ENCODE results near the gene CAP2.
"Not testable (repeated sequence)": the region's sequence is repeated elsewhere in the genome, so short reads cannot be mapped to it uniquely, and the experiment has no call there.

CAP2 gene

DNA sequence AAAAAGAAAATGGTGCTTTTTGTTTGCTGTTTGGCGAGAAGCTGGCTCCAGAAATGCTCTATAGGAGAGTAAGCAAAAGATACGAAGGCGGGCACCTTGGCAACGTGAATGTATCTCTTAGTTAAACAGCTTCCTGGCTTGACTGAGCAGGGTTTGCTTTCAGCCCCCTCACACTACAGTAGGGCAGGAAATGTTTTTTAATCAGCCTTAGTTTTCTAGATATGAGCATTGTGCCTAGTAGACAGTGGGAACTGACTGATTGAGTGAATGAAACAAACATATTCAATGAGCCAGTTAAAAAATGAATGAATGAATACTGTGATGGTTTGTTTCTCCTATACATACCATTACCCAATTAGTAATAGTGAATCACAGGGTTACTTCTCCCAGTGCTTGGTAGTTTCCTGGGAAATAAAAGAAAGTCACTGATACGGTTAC lies 19.9 kb downstream of the CAP2 start:
- TF ChIP-seq, protein P1, sequence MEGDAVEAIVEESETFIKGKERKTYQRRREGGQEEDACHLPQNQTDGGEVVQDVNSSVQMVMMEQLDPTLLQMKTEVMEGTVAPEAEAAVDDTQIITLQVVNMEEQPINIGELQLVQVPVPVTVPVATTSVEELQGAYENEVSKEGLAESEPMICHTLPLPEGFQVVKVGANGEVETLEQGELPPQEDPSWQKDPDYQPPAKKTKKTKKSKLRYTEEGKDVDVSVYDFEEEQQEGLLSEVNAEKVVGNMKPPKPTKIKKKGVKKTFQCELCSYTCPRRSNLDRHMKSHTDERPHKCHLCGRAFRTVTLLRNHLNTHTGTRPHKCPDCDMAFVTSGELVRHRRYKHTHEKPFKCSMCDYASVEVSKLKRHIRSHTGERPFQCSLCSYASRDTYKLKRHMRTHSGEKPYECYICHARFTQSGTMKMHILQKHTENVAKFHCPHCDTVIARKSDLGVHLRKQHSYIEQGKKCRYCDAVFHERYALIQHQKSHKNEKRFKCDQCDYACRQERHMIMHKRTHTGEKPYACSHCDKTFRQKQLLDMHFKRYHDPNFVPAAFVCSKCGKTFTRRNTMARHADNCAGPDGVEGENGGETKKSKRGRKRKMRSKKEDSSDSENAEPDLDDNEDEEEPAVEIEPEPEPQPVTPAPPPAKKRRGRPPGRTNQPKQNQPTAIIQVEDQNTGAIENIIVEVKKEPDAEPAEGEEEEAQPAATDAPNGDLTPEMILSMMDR (IDR thresholded peaks at IDR 0.05; ENCODE audit: borderline replicate concordance, insufficient read depth, low read depth, low read length) = no peak
- H3K4me3 ChIP-seq (ENCODE audit: low read depth, low read length) = no peak overlapping the region

DNA sequence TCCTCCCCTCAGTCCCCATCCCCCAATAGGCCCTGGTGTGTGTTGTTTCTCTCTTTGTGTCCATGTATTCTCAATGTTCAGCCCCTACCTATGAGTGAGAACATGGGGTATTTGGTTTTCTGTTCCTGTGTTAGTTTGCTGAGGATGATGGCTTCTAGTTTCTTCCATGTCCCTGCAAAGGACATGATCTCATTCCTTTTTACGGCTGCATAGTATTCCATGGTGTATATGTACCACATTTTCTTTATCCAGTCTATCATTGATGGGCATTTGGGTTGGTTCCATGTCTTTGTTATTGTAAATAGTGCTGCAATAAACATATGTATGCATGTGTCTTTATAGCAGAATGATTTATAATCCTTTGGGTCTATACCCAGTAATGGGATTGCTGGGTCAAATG lies 21.0 kb downstream of the CAP2 start:
- H3K4me3 ChIP-seq (ENCODE audit: low read depth, low read length) = not testable (repeated sequence)

DNA sequence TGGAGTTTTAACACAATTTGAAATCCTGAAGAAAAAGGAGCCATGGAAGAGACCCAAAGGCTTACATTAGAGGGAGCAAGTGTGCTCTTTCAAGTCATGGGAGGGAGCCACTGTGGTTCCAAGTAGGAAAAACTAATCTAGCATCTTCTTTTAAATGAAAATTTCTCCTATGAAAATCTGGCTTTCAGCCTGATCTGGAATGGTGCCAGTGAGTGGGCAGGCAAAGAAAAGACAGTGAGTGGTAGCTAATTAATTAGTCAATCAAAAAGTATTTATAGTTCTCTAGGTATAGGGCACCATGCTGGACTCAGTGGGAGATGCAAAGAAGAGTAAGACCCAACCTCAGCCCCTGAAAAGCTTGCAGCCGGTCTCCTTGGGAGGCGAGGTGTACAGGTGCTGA lies 21.9 kb downstream of the CAP2 start:
- TF ChIP-seq, protein P1 (IDR thresholded peaks at IDR 0.05; ENCODE audit: borderline replicate concordance, insufficient read depth, low read depth, low read length) = no peak
- no peak overlapping the region for H3K4me3 ChIP-seq (ENCODE audit: low read depth, low read length)

DNA sequence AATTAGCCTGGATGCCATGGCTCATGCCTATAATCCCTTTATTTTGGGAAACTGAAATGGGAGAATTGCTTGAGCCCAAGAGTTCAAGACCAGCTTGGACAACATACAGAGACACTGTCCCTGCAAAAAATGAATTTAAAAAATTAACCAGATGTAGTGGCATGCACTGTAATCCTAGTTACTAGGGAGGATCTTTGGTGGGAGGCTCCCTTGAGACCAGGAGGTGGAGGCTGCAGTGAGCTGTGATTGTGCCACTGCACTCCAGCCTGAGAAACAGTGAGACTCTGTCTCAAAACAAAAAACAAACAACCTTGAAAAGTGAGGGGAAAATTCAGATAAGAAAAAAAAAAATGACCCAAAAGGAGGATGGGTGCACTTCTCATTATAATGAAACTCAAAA lies 23.4 kb downstream of the CAP2 start:
- no peak overlapping the region for H3K4me3 ChIP-seq (ENCODE audit: low read depth, low read length)
- TF ChIP-seq, protein P1 (IDR thresholded peaks at IDR 0.05; ENCODE audit: borderline replicate concordance, insufficient read depth, low read depth, low read length) = no peak

DNA sequence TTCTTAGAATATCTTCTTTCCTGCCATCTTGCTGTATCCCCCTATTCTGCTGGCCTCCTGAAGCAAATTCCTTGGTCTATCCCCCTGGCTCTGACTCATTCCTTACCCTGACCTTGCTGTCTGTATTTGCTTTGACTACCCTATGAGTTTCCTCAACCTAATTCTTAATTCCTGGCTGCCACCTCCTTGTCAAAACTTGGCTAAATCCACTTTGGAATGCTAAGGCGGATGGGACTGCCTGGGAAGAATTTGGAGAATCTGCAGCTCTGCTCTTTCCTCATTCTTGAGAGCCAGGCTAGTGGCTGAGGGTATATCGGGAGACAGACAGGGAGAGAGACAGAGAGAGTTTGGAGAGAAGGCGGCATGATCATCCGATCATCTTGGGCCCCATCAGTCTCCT lies 24.4 kb downstream of the CAP2 start:
- TF ChIP-seq, protein P1 (IDR thresholded peaks at IDR 0.05; ENCODE audit: borderline replicate concordance, insufficient read depth, low read depth, low read length) = no peak

DNA sequence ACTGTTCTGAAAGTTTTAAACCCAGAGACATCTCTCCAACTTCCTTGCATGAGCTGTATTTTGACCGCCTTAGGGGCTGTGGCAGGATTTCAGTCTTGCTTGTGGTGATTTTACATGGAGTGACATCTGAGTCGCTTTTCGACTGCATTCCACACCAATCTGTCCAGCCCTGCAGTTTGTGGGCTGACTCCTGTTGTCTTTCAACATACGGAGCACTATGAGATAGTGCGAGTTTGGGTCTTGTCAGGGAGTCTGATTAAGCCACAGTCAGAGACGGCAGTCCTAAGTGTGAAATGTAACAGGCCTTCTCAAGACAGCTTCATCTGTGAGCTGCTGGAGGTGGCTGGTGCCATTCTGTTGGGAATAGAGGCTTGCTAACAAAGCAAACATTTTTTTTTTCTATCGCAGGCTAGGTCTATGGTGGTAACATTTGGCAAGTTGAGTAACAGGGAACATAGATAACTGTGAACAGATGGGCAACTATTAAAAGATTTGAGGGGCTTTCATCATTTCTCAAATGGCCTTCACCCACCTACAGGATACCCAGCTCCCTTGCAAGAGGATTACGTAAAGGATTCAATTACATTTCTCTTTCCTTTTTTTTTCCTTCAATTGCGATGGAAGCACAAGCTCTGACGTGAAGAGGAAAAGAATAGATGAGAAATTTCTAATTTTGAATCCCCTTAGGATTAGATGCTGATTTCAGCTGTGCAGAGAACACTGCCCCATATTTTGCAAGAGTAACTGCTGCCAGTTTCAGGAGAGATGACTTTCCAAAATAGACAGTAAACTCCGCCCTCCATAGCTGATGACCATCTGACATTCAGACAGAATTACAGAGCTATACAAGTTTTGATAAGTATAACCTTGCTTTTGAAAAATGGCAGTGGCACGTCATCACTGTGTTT lies 25.1 kb downstream of the CAP2 start:
- TF ChIP-seq, protein P1 (IDR thresholded peaks at IDR 0.05; ENCODE audit: borderline replicate concordance, insufficient read depth, low read depth, low read length) = no peak
- H3K4me3 ChIP-seq (ENCODE audit: low read depth, low read length) = no peak overlapping the region

More for the DNA sequence above, 24.4 kb downstream of the CAP2 start:
- no peak overlapping the region for H3K4me3 ChIP-seq (ENCODE audit: low read depth, low read length)

DNA sequence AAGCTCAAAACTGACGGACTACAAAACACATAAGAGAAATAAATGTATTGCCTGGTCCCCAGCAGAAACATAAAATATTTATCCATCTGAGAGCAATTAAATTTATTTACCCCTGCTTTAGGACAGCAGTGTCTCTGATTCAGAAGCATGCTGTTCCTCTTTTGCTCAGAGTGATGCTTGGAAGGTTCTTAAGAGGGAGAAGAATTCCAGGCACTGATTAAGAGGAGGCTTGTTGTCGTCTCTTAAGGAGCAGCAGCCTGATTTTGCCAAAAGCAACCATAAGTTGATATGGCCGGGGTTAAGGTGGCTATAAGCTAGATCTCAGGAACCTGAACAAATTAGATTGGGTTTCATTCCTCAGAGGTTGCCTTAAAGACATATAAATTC lies 25.8 kb downstream of the CAP2 start:
- TF ChIP-seq, protein P1 (IDR thresholded peaks at IDR 0.05; ENCODE audit: borderline replicate concordance, insufficient read depth, low read depth, low read length) = no peak
- no peak overlapping the region for H3K4me3 ChIP-seq (ENCODE audit: low read depth, low read length)

All from GM12875 (cell line).